ENCODE data around the gene ZNF236. TPM values are rescaled to one million over a fixed set of nuclear protein-coding genes. Genes with fewer than 3 reads are reported as not detected.

The ZNF236 gene
- total and polyA plus RNA-seq, 2 of the 8 experiments (the other 6 are each of a cell fraction or from before 2014, with no cell fraction given) = 6.7 to 14.5 TPM

GRCh38 chr18:77015169-77015568 is 192.8 kb downstream of the ZNF236 start:
- POLR2A ChIA-PET (ENCODE audit: partially characterized antibody) = no interaction called here
- no peak overlapping the region for H2BK12ac ChIP-seq (ENCODE audit: low read depth, low read length)

More at GRCh38 chr18:77015169-77015568, 192.8 kb downstream of the ZNF236 start:
- H3K9ac ChIP-seq (replicated peaks in 1 of 4; ENCODE audit: extremely low read depth in 1 of 4, low read depth in 3 of 4, low read length in 3 of 4) = no peak overlapping the region
- no peak overlapping the region for H3K18ac ChIP-seq (ENCODE audit: extremely low read depth, low read length)
- DNase-seq (ENCODE audit: low read depth in 1 of 2, low spot score in 2 of 2) (no peak), FAIRE-seq (no peak)
- no peak overlapping the region for H3K4me3 ChIP-seq (ENCODE audit: extremely low read depth in 1 of 4, insufficient read depth in 2 of 4, low read depth in 3 of 4, low read length in 4 of 4)
- no peak overlapping the region for H4K91ac ChIP-seq (replicated peaks; ENCODE audit: insufficient read length, low read length)
- no peak overlapping the region for H3K4ac ChIP-seq (replicated peaks; ENCODE audit: insufficient read length, low read depth, low read length)
- H3K27me3 ChIP-seq (replicated peaks in 1 of 4; ENCODE audit: control insufficient read depth in 3 of 4, extremely low read depth in 1 of 4, insufficient read depth in 3 of 4, low read length in 3 of 4) = no peaks in the 10 kb centered on the region; a peak in 1 of 7 replicates
- H2AK5ac ChIP-seq (ENCODE audit: low read depth, low read length) = no peak overlapping the region
- H3K4me1 ChIP-seq (replicated peaks in 1 of 4; ENCODE audit: control insufficient read depth in 3 of 4, insufficient read depth in 4 of 4, low read length in 3 of 4) = peaks cover 0 to 4% (median 3%) of the 10 kb centered on the region in 4 experiments; a peak in 2 of 7 replicates
- no peak overlapping the region for H4K5ac ChIP-seq (ENCODE audit: insufficient read length, low read depth, low read length)
- H2BK20ac ChIP-seq (ENCODE audit: low read length) = no peak overlapping the region
- no peak overlapping the region for H3K14ac ChIP-seq (ENCODE audit: insufficient read length)
- no peaks in the 10 kb centered on the region; the same call in 1 of the 2 replicates for H3K79me1 ChIP-seq (ENCODE audit: low read depth, low read length)
- H3K79me2 ChIP-seq (ENCODE audit: control insufficient read depth in 1 of 2, insufficient read depth in 2 of 2, low read length in 2 of 2) = no peaks in the 10 kb centered on the region
- H3K9me3 ChIP-seq (ENCODE audit: insufficient read depth in 2 of 2, low read depth in 1 of 2, low read length in 1 of 2) = no peaks in the 10 kb centered on the region
- H3K23ac ChIP-seq (ENCODE audit: insufficient read length) = no peak overlapping the region
- H4K20me1 ChIP-seq (replicated peaks in 1 of 2; ENCODE audit: control insufficient read depth in 1 of 2, insufficient read depth in 2 of 2, low read length in 2 of 2) = peaks cover 0 to 1% of the 10 kb centered on the region in 2 experiments
- H4K8ac ChIP-seq (ENCODE audit: extremely low read depth, insufficient read depth, low read length) = no peak overlapping the region
- H3K4me2 ChIP-seq (ENCODE audit: insufficient read depth in 1 of 2, low read depth in 2 of 2, low read length in 2 of 2) = no peak overlapping the region
- no peak overlapping the region for H3K27ac ChIP-seq (ENCODE audit: low read depth, low read length)
- CTCF ChIA-PET (ENCODE audit: partially characterized antibody) = interaction anchor here (1.2 to 7.5 kb wide), 2 partner anchors 8 to 15 kb away, joined by 3 to 33 read pairs; no protein-coding TSS in a partner anchor
- no peaks in the 10 kb centered on the region for H3K36me3 ChIP-seq (ENCODE audit: control insufficient read depth in 2 of 4, insufficient read depth in 4 of 4, low read length in 3 of 4)
- no peak overlapping the region for H3K56ac ChIP-seq (replicated peaks; ENCODE audit: insufficient read length, low read depth, low read length)
- WGBS, 2 experiments (ENCODE audit: extremely low coverage in 1 of 2, insufficient coverage in 1 of 2, insufficient read length in 1 of 2, insufficient replicate concordance in 2 of 2, low coverage in 1 of 2, low lambda C conversion rate in 2 of 2, missing lambda C conversion rate in 1 of 2) = 91% methylated on average over 4 of the region's 4 CpGs; no CpG with 5 or more reads in 1 of the 2 experiments
- no peak overlapping the region for H2BK120ac ChIP-seq (replicated peaks; ENCODE audit: low read depth, low read length)
- no peak overlapping the region for H2BK15ac ChIP-seq (ENCODE audit: low read length)
- H3K23me2 ChIP-seq (ENCODE audit: low read depth, low read length) = peaks cover 11% of the 10 kb centered on the region; the same call in 1 of the 2 replicates
- no peak overlapping the region for H2AFZ ChIP-seq (ENCODE audit: low read length)
- TF ChIP-seq MAX (IDR thresholded peaks at IDR 0.05) (no peak), JUN (IDR thresholded peaks at IDR 0.05; ENCODE audit: low read depth, low read length) (no peak), SP1 (IDR thresholded peaks at IDR 0.05; ENCODE audit: low read depth, low read length) (no peak), TEAD4 (IDR thresholded peaks at IDR 0.05; ENCODE audit: low read depth, low read length) (no peak), CHD1 (IDR thresholded peaks at IDR 0.05; ENCODE audit: low read depth, low read length) (no peak), ATF2 (IDR thresholded peaks at IDR 0.05; ENCODE audit: low read length) (no peak), EGR1 (IDR thresholded peaks at IDR 0.05; ENCODE audit: borderline replicate concordance, low read depth, low read length) (no peak), EZH2 (IDR thresholded peaks at IDR 0.05; ENCODE audit: low read depth, low read length, severe bottlenecking) (no peak), SIX5 (IDR thresholded peaks at IDR 0.05; ENCODE audit: low read depth, low read length) (no peak), JUND (IDR thresholded peaks at IDR 0.05; ENCODE audit: low read length) (no peak)
- TF ChIP-seq, protein P1, sequence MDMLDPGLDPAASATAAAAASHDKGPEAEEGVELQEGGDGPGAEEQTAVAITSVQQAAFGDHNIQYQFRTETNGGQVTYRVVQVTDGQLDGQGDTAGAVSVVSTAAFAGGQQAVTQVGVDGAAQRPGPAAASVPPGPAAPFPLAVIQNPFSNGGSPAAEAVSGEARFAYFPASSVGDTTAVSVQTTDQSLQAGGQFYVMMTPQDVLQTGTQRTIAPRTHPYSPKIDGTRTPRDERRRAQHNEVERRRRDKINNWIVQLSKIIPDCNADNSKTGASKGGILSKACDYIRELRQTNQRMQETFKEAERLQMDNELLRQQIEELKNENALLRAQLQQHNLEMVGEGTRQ (IDR thresholded peaks at IDR 0.05; ENCODE audit: low read length) = no peak
- no peak overlapping the region for H2BK5ac ChIP-seq (ENCODE audit: low read depth, low read length)

Data from H1 (cell line).